ENCODE measurements around the gene FAT1. TPM values are rescaled to one million over a fixed set of nuclear protein-coding genes. Genes with fewer than 3 reads are reported as not detected.

The FAT1 gene
- total RNA-seq, 1 experiment from 2014 or later, result 92.4 TPM

GRCh38 chr4:186669159-186669731 lies 54.4 kb downstream of the FAT1 start:
- no peak overlapping the region for H2AFZ ChIP-seq (ENCODE audit: low read length)
- no peaks in the 10 kb centered on the region for H3K9me3 ChIP-seq (ENCODE audit: low read length)
- H3K4me1 ChIP-seq (ENCODE audit: insufficient read depth, low read length), result peaks cover 16% of the 10 kb centered on the region
- ATAC-seq (peak; percentile 64), DNase-seq (peak; percentile 59)
- no peak overlapping the region for H3K9ac ChIP-seq (ENCODE audit: low read length)
- H3F3A ChIP-seq (ENCODE audit: low read length, unreplicated experiment), result no peaks in the 10 kb centered on the region
- H3K27ac ChIP-seq (ENCODE audit: low read length), result no peak overlapping the region
- ChIA-PET CTCF (interaction anchor here (0.8 to 1.2 kb wide), 4 partner anchors 24 to 748 kb away, joined by 3 to 6 read pairs (median 4); no protein-coding TSS in a partner anchor), POLR2A (ENCODE audit: unreplicated experiment) (no interaction called here)
- no peak overlapping the region for H3K4me2 ChIP-seq (ENCODE audit: low read length)
- H3K4me3 ChIP-seq (ENCODE audit: low read length), result no peak overlapping the region
- H3K79me2 ChIP-seq (ENCODE audit: low read length), result peaks cover 35% of the 10 kb centered on the region; the same call in 1 of the 2 replicates
- H3K27me3 ChIP-seq (ENCODE audit: low read length), result no peaks in the 10 kb centered on the region
- H4K20me1 ChIP-seq (ENCODE audit: low read length), result peaks cover 6% of the 10 kb centered on the region; the same call in 1 of the 2 replicates
- intact Hi-C loops (cut with micrococcal nuclease), result loop anchor here (1.0 to 10.0 kb wide), 2 partner anchors 56 to 266 kb away; no protein-coding TSS in a partner anchor
- no peaks in the 10 kb centered on the region for H3K9me2 ChIP-seq (replicated peaks; ENCODE audit: low read length)
- no peaks in the 10 kb centered on the region for H3K36me3 ChIP-seq (ENCODE audit: low read depth, low read length)
- TF ChIP-seq, protein P1, sequence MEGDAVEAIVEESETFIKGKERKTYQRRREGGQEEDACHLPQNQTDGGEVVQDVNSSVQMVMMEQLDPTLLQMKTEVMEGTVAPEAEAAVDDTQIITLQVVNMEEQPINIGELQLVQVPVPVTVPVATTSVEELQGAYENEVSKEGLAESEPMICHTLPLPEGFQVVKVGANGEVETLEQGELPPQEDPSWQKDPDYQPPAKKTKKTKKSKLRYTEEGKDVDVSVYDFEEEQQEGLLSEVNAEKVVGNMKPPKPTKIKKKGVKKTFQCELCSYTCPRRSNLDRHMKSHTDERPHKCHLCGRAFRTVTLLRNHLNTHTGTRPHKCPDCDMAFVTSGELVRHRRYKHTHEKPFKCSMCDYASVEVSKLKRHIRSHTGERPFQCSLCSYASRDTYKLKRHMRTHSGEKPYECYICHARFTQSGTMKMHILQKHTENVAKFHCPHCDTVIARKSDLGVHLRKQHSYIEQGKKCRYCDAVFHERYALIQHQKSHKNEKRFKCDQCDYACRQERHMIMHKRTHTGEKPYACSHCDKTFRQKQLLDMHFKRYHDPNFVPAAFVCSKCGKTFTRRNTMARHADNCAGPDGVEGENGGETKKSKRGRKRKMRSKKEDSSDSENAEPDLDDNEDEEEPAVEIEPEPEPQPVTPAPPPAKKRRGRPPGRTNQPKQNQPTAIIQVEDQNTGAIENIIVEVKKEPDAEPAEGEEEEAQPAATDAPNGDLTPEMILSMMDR (conservative IDR thresholded peaks at IDR 0.05; ENCODE audit: low read depth, low read length), result peak; percentile 65
- no peak for TF ChIP-seq EZH2phosphoT487 (IDR thresholded peaks at IDR 0.05; ENCODE audit: borderline replicate concordance, low read length)
- BruUV-seq (replicated peaks), result no TSS peak

GRCh38 chr4:186666750-186667149 lies 56.9 kb downstream of the FAT1 start:
- TF ChIP-seq, protein P1 (conservative IDR thresholded peaks at IDR 0.05; ENCODE audit: low read depth, low read length), result no peak
- TF ChIP-seq EZH2 (IDR thresholded peaks at IDR 0.05; ENCODE audit: low read length, unreplicated experiment) (no peak), EZH2phosphoT487 (IDR thresholded peaks at IDR 0.05; ENCODE audit: borderline replicate concordance, low read length) (no peak)
- DNase-seq (peak; percentile 63), ATAC-seq (peak; percentile 81)
- ChIA-PET CTCF (no interaction called here), POLR2A (ENCODE audit: unreplicated experiment) (interaction anchor here (0.7 kb wide), 1 partner anchor 61 kb away, joined by 3 read pairs; no protein-coding TSS in a partner anchor)
- no peaks in the 10 kb centered on the region for H3F3A ChIP-seq (ENCODE audit: low read length, unreplicated experiment)
- no peaks in the 10 kb centered on the region for H3K27me3 ChIP-seq (ENCODE audit: low read length)
- no peak overlapping the region for H3K9ac ChIP-seq (ENCODE audit: low read length)
- peaks cover 6% of the 10 kb centered on the region; the same call in 1 of the 2 replicates for H4K20me1 ChIP-seq (ENCODE audit: low read length)
- no peaks in the 10 kb centered on the region for H3K9me3 ChIP-seq (ENCODE audit: low read length)
- H3K27ac ChIP-seq (ENCODE audit: low read length), result no peak overlapping the region
- H3K36me3 ChIP-seq (ENCODE audit: low read depth, low read length), result 0 out of 2 replicates have a peak, but pooled peaks cover 3% of the 10 kb centered on the region
- no peak overlapping the region for H2AFZ ChIP-seq (ENCODE audit: low read length)
- H3K79me2 ChIP-seq (ENCODE audit: low read length), result peaks cover 25% of the 10 kb centered on the region; the same call in 1 of the 2 replicates
- peaks cover 16% of the 10 kb centered on the region for H3K4me1 ChIP-seq (ENCODE audit: insufficient read depth, low read length)
- BruUV-seq (replicated peaks), result no TSS peak
- H3K4me2 ChIP-seq (ENCODE audit: low read length), result no peak overlapping the region
- H3K4me3 ChIP-seq (ENCODE audit: low read length), result no peak overlapping the region
- no peaks in the 10 kb centered on the region for H3K9me2 ChIP-seq (replicated peaks; ENCODE audit: low read length)
- intact Hi-C loops (cut with micrococcal nuclease), result loop anchor here (10.0 kb wide), 1 partner anchor 268 kb away; no protein-coding TSS in a partner anchor

GRCh38 chr4:186666252-186666651 lies 57.4 kb downstream of the FAT1 start:
- DNase-seq (no peak), ATAC-seq (no peak)
- H3K9ac ChIP-seq (ENCODE audit: low read length), result no peak overlapping the region
- peaks cover 16% of the 10 kb centered on the region for H3K4me1 ChIP-seq (ENCODE audit: insufficient read depth, low read length)
- BruUV-seq (replicated peaks), result no TSS peak
- no peak overlapping the region for H3K4me3 ChIP-seq (ENCODE audit: low read length)
- no peaks in the 10 kb centered on the region for H3K27me3 ChIP-seq (ENCODE audit: low read length)
- 0 out of 2 replicates have a peak, but pooled peaks cover 3% of the 10 kb centered on the region for H3K36me3 ChIP-seq (ENCODE audit: low read depth, low read length)
- H3K9me2 ChIP-seq (replicated peaks; ENCODE audit: low read length), result no peaks in the 10 kb centered on the region
- POLR2A ChIA-PET (ENCODE audit: unreplicated experiment), result interaction anchor here (0.7 kb wide), 1 partner anchor 62 kb away, joined by 3 read pairs; no protein-coding TSS in a partner anchor
- peaks cover 6% of the 10 kb centered on the region; the same call in 1 of the 2 replicates for H4K20me1 ChIP-seq (ENCODE audit: low read length)
- H3K9me3 ChIP-seq (ENCODE audit: low read length), result no peaks in the 10 kb centered on the region
- TF ChIP-seq EZH2 (IDR thresholded peaks at IDR 0.05; ENCODE audit: low read length, unreplicated experiment) (no peak), EZH2phosphoT487 (IDR thresholded peaks at IDR 0.05; ENCODE audit: borderline replicate concordance, low read length) (no peak)
- TF ChIP-seq, protein P1 (conservative IDR thresholded peaks at IDR 0.05; ENCODE audit: low read depth, low read length), result no peak
- H3F3A ChIP-seq (ENCODE audit: low read length, unreplicated experiment), result no peaks in the 10 kb centered on the region
- peaks cover 25% of the 10 kb centered on the region; the same call in 1 of the 2 replicates for H3K79me2 ChIP-seq (ENCODE audit: low read length)
- CTCF ChIA-PET, result interaction anchor here (0.6 kb wide), 1 partner anchor 27 kb away, joined by 4 read pairs; no protein-coding TSS in a partner anchor
- no peak overlapping the region for H3K27ac ChIP-seq (ENCODE audit: low read length)
- H2AFZ ChIP-seq (ENCODE audit: low read length), result no peak overlapping the region
- intact Hi-C loops (cut with micrococcal nuclease), result loop anchor here (10.0 kb wide), 1 partner anchor 269 kb away; no protein-coding TSS in a partner anchor
- no peak overlapping the region for H3K4me2 ChIP-seq (ENCODE audit: low read length)

All from PC-3 (cell line).